Prostate gland (tissue), 2 donors: ENCODE measurements around the gene AFAP1.

ENCODE experiments used
- CTCF ChIP-seq, 4 experiments: fragments of 200-600 bp in 2 of 4; fragments of 450-650 bp in 2 of 4; sonication (generic) in 2 of 4; IDR thresholded peaks; 1 replicate in 3 of 4; 2 replicates in 1 of 4; pipeline ENCODE4 v1.5.1; 2016 to 2019; ENCODE audit warnings: antibody characterized with exemption in 4 of 4, mild to moderate bottlenecking in 2 of 4, moderate library complexity in 2 of 4
- POLR2A ChIP-seq: fragments of 450-650 bp; IDR thresholded peaks from one replicate; pipeline ENCODE4 v1.6.1; 2016; ENCODE audit warnings: antibody characterized with exemption, mild to moderate bottlenecking
- POLR2AphosphoS5 ChIP-seq: sonication (generic); formaldehyde crosslinking; IDR thresholded peaks from one replicate; pipeline ENCODE4 v1.6.1; 2017; ENCODE audit warnings: antibody characterized with exemption

GRCh38 chr4:7939377-7940108 lies at the start of gene AFAP1:
- TF ChIP-seq CTCF (IDR thresholded peaks at IDR 0.05) (no peak), POLR2A (peak; percentile 83), POLR2AphosphoS5 (peak; percentile 28)
